Natural killer cell (primary cell): ENCODE measurements around the gene CRTAC1. TPM values are rescaled to one million over a fixed set of nuclear protein-coding genes. Genes with fewer than 3 reads are reported as not detected.

Source experiments
- ATAC-seq, 3 donors: fragments of 150-1000 bp in 2 of 3; fragments of 200-7000 bp in 1 of 3; cut with Tn5 transposase; 1 replicate in 1 of 3; 2 replicates in 2 of 3; pipeline ENCODE4 v1.10.0; 2021; ENCODE audit warnings: mild to moderate bottlenecking in 2 of 3, moderate library complexity in 2 of 3
- DNase-seq, 2 donors: peaks; one replicate each; pipeline versions ENCODE4 v3.0.0 to v3.0.0-alpha.2; 2013 to 2021; ENCODE audit warnings: mixed read lengths in 1 of 2
- H3K27ac ChIP-seq: one replicate; pipeline ENCODE4 v1.5.1; 2013; ENCODE audit warnings: mild to moderate bottlenecking, low read length
- H3K27me3 ChIP-seq: one replicate; pipeline ENCODE4 v1.6.1; 2013; ENCODE audit warnings: low read length; ENCODE audit not compliant: control insufficient read depth, insufficient read depth
- H3K36me3 ChIP-seq: one replicate; pipeline ENCODE4 v1.6.1; 2013; ENCODE audit warnings: low read length; ENCODE audit not compliant: control insufficient read depth, insufficient read depth
- H3K4me1 ChIP-seq: one replicate; pipeline ENCODE4 v1.6.1; 2013; ENCODE audit warnings: low read length; ENCODE audit not compliant: control insufficient read depth, insufficient read depth
- H3K4me3 ChIP-seq: one replicate; pipeline ENCODE4 v1.5.1; 2013; ENCODE audit warnings: low read length
- H3K9me3 ChIP-seq: one replicate; pipeline ENCODE4 v1.6.1; 2013; ENCODE audit warnings: low read length; ENCODE audit not compliant: control insufficient read depth, insufficient read depth
- H3K27ac Mint-ChIP-seq, 2 donors: one replicate each; pipeline ENCODE4 v1.8.0; 2022; ENCODE audit warnings: mild to moderate bottlenecking in 2 of 2, mixed read lengths in 2 of 2, moderate library complexity in 1 of 2
- H3K27me3 Mint-ChIP-seq, 2 donors: one replicate each; pipeline ENCODE4 v1.8.0; 2022; ENCODE audit warnings: low read depth in 2 of 2, mixed read lengths in 2 of 2
- H3K36me3 Mint-ChIP-seq: one replicate; pipeline ENCODE4 v1.8.0; 2022; ENCODE audit warnings: mixed read lengths
- H3K4me1 Mint-ChIP-seq, 2 donors: one replicate each; pipeline ENCODE4 v1.8.0; 2022; ENCODE audit warnings: mixed read lengths in 2 of 2
- H3K4me3 Mint-ChIP-seq: one replicate; pipeline ENCODE4 v1.8.0; 2022; ENCODE audit warnings: mild to moderate bottlenecking, moderate library complexity, mixed read lengths
- H3K9me3 Mint-ChIP-seq, 2 donors: one replicate each; pipeline ENCODE4 v1.8.0; 2022; ENCODE audit warnings: mixed read lengths in 2 of 2
- WGBS: methylation state at CpG from one replicate; pipeline ENCODE4 v1.1.7; 2013; ENCODE audit warnings: missing lambda C conversion rate; ENCODE audit not compliant: insufficient coverage; 5-methylcytosine and 5-hydroxymethylcytosine counted together
- intact Hi-C: fragments of 100-400 bp; cut with micrococcal nuclease; formaldehyde crosslinking; loops from one replicate; pipeline ENCODE4 v1.14.2; 2022
- total RNA-seq, 4 donors: library from RNA; stranded (reverse); fragments of 120-200 nt in 1 of 4; gene quantifications; one replicate each; pipeline versions ENCODE4 v1.2.3 to v1.2.4, GENCODE V29; 2013 to 2022
- TF ChIP-seq, protein P1 (sequence below): fragments of 200-600 bp; IDR thresholded peaks from one replicate; pipeline ENCODE4 v1.8.0; 2022; ENCODE audit warnings: antibody characterized with exemption

CRTAC1 gene
- total RNA-seq, 3 donors from 2014 or later (not counting 1 experiment from before 2014, with no cell fraction given): not detected

DNA sequence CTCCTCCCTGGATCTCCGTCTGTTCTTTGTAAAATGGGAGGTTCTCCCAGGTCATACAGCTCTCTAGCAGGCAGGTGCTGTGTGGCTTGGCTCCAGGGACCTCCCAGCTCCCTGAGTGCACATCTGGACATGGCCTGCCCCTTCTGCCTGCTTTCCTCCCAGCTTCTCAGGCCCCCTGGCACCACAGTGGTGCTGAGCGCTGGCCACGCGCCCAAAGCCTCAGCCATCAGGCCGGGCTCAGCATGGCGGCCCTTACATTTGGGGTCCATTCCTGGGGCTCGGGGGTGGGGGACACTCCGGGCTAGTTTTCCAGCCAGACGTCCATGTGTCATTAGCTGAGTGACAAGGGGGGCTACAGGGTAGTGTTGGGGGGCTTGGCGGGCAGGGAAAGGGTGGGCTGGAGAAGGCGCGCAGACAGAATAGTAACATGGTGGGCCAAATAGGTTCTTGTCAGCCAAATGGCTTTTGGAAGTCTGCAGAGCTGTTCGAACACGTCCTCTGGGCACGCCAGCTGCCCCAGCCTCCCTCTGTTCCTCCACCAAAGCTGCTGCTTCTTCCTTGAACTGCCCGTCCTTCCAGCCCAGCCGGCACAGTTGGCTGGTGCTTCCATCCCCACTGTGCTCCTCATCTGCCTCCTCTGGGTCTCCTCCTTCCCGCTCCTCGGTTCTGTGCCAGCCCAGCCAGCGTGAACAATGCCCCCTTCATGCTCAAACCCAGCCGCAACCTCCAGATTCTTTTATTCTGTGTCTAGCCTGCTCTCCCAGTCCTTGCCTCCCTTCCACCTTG lies 114.9 kb downstream of the CRTAC1 start:
- Mint-ChIP-seq H3K9me3 (no peaks in the 10 kb centered on the region), H3K4me1 (peaks cover 6 to 10% of the 10 kb centered on the region in 2 donors), H3K4me3 (no peak overlapping the region), H3K27me3 (peaks cover 18 to 39% of the 10 kb centered on the region in 2 donors), H3K27ac (no peak overlapping the region), H3K36me3 (no peaks in the 10 kb centered on the region)
- ATAC-seq (no peak), DNase-seq (no peak)
- H3K4me3 ChIP-seq: no peak overlapping the region
- 81% methylated on average over 21 of the region's 21 CpGs for WGBS
- no peaks in the 10 kb centered on the region for H3K27me3 ChIP-seq
- H3K4me1 ChIP-seq: peaks cover 8% of the 10 kb centered on the region
- no peaks in the 10 kb centered on the region for H3K9me3 ChIP-seq
- H3K36me3 ChIP-seq: no peaks in the 10 kb centered on the region
- H3K27ac ChIP-seq: no peak overlapping the region
- TF ChIP-seq, protein P1, sequence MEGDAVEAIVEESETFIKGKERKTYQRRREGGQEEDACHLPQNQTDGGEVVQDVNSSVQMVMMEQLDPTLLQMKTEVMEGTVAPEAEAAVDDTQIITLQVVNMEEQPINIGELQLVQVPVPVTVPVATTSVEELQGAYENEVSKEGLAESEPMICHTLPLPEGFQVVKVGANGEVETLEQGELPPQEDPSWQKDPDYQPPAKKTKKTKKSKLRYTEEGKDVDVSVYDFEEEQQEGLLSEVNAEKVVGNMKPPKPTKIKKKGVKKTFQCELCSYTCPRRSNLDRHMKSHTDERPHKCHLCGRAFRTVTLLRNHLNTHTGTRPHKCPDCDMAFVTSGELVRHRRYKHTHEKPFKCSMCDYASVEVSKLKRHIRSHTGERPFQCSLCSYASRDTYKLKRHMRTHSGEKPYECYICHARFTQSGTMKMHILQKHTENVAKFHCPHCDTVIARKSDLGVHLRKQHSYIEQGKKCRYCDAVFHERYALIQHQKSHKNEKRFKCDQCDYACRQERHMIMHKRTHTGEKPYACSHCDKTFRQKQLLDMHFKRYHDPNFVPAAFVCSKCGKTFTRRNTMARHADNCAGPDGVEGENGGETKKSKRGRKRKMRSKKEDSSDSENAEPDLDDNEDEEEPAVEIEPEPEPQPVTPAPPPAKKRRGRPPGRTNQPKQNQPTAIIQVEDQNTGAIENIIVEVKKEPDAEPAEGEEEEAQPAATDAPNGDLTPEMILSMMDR: no peak
- intact Hi-C loops: loop anchor here (2.0 kb wide), 1 partner anchor 125 kb away; no protein-coding TSS in a partner anchor

DNA sequence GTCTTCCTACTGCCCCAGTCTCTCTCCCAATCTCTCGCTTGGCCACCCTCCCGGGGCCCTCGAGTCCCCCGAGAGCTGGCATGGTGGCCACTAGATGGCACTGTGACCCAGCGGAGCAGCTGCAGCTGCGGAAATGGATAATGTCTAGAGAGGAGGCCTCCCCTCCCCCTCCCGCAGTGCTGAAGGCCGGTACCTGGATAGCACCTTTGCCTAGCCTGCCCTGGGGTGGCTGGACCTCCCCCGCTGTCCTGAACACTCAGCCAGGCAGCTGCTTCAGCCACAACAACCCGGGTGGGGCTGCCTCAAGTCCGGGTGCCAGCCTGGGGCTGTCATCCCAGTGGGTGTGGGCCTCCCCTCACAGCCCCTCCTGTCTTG lies 115.6 kb downstream of the CRTAC1 start:
- no peaks in the 10 kb centered on the region for H3K27me3 ChIP-seq
- peaks cover 6 to 10% of the 10 kb centered on the region in 2 donors for H3K4me1 Mint-ChIP-seq
- 15% methylated on average over 9 of the region's 11 CpGs for WGBS
- H3K9me3 ChIP-seq: no peaks in the 10 kb centered on the region
- H3K4me3 Mint-ChIP-seq: no peak overlapping the region
- H3K36me3 Mint-ChIP-seq: no peaks in the 10 kb centered on the region
- no peaks in the 10 kb centered on the region for H3K36me3 ChIP-seq
- H3K4me1 ChIP-seq: peaks cover 8% of the 10 kb centered on the region
- H3K27me3 Mint-ChIP-seq: peaks cover 17 to 36% of the 10 kb centered on the region in 2 donors
- no peak overlapping the region for H3K27ac Mint-ChIP-seq
- intact Hi-C loops: loop anchor here (2.0 to 5.0 kb wide), 2 partner anchors 112 to 126 kb away; no protein-coding TSS in a partner anchor
- ATAC-seq: peak; percentile 75 to 94 (median 82)
- DNase-seq: peak; percentile 62 to 83
- H3K27ac ChIP-seq: no peak overlapping the region
- TF ChIP-seq, protein P1: peak; percentile 95
- H3K9me3 Mint-ChIP-seq: no peaks in the 10 kb centered on the region
- no peak overlapping the region for H3K4me3 ChIP-seq

DNA sequence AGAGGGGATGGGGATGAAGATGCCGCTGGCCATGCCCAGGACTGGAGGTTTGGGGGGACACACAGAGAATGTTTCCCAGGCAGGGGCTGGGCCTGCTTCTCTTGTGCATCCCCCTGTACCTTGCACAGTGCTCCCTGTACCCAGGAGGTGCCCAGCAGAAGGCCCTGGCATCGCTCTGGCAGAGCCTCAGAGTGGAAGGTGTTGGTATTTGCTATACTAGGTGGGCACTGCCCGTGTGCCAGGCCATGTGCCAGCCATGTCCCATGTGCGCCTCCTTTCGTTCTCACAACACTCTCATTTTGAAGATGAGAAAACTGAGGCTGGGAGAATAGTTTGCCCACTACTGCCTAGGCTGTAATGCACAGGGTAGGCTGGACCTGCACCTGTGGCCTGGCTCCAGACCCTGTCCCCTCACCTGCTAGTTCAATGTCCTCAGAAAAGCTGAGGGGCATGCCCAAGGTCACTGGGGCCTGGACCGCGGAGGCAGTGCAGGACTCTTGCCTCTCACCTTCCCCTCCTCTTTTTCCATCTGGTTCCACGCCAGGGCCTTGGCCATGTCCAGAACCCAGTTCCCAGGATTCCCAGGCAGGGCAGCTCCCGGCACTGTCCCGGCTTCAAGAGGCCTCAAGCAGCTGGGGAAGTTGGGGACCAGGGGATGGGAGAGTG lies 116.1 kb downstream of the CRTAC1 start:
- H3K4me1 Mint-ChIP-seq: peaks cover 6 to 10% of the 10 kb centered on the region in 2 donors
- WGBS: 61% methylated on average over 10 of the region's 10 CpGs
- Histone ChIP-seq H3K27ac (no peak overlapping the region), H3K9me3 (no peaks in the 10 kb centered on the region), H3K4me1 (peaks cover 8% of the 10 kb centered on the region), H3K36me3 (no peaks in the 10 kb centered on the region), H3K27me3 (no peaks in the 10 kb centered on the region), H3K4me3 (no peak overlapping the region)
- DNase-seq (no peak), ATAC-seq (no peak)
- TF ChIP-seq, protein P1: no peak
- no peak overlapping the region for H3K27ac Mint-ChIP-seq
- H3K9me3 Mint-ChIP-seq: no peaks in the 10 kb centered on the region
- H3K27me3 Mint-ChIP-seq: peaks cover 17 to 39% of the 10 kb centered on the region in 2 donors
- no peaks in the 10 kb centered on the region for H3K36me3 Mint-ChIP-seq
- H3K4me3 Mint-ChIP-seq: no peak overlapping the region
- intact Hi-C loops: loop anchor here (2.0 to 5.0 kb wide), 2 partner anchors 113 to 126 kb away; no protein-coding TSS in a partner anchor
